Measurements from ENCODE around the gene RHOF. TPM values are rescaled to one million over a fixed set of nuclear protein-coding genes. Genes with fewer than 3 reads are reported as not detected.

RHOF gene
- total and polyA plus RNA-seq, 11 donors, result 18.8 to 45.2 (median 25.7) TPM

DNA sequence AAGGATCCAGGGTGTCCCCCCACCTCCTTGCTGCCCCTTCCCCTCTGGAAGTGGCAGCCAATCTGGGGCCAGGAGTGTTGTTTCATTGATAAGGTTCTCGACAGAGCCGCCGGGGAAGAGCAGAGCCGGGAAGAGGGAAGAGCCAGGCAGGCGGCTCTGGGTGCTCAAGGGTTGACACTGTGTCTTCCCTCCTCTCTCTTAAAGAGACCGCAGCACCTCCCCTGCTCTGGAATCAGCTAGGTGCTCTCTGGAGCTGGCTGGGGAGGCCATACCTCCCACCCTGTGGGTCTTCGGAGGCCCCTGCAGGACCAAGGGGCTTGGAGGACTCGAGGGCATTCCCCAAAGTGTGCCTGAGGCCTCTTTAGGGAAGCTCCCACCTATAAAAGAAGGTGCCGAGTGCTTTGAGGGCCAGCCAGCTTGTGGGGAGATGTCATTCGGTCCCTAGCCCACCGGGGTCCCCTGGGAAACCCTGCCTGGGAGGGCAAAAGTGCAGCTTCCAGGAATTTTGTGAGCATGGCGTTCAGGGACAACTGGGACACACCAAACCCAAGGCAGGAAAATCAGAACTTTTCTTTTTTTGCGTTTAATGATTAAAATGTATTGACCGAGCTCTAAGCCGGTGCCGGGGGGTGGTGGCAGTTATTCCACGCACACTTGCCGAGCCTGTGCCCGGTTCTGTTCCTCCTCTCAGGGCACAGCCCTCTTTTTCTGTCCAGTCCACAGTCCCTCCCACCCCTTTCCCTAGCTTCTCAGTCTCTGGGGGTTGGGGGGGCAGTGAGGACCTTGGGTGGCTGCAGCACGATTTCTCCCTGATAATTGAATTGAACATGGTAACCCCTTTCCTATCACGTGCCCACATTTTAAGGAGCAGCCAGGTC, 13.3 kb upstream of the RHOF start:
- H3K9me3 ChIP-seq, result no peaks in the 10 kb centered on the region
- ATAC-seq (peak in 1 of 4 donors; percentile 8), DNase-seq (peak in 3 of 5 donors; percentile 21 to 51 (median 30))
- peak overlapping the region in 8 of 12 donors; percentile 41 to 100 (median 100) for H3K27ac ChIP-seq
- H3K4me1 ChIP-seq, result peaks cover 5 to 62% (median 37%) of the 10 kb centered on the region in 12 donors
- intact Hi-C loops (cut with DNase I), result no loop called here
- TF ChIP-seq, protein P1, sequence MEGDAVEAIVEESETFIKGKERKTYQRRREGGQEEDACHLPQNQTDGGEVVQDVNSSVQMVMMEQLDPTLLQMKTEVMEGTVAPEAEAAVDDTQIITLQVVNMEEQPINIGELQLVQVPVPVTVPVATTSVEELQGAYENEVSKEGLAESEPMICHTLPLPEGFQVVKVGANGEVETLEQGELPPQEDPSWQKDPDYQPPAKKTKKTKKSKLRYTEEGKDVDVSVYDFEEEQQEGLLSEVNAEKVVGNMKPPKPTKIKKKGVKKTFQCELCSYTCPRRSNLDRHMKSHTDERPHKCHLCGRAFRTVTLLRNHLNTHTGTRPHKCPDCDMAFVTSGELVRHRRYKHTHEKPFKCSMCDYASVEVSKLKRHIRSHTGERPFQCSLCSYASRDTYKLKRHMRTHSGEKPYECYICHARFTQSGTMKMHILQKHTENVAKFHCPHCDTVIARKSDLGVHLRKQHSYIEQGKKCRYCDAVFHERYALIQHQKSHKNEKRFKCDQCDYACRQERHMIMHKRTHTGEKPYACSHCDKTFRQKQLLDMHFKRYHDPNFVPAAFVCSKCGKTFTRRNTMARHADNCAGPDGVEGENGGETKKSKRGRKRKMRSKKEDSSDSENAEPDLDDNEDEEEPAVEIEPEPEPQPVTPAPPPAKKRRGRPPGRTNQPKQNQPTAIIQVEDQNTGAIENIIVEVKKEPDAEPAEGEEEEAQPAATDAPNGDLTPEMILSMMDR (IDR thresholded peaks at IDR 0.05), result no peak
- TF ChIP-seq POLR2A (IDR thresholded peaks at IDR 0.05), result no peak
- H3K4me3 ChIP-seq, result peak overlapping the region in 11 of 12 donors; percentile 64 to 89 (median 77)
- H3K36me3 ChIP-seq, result peaks cover 0 to 44% (median 34%) of the 10 kb centered on the region in 9 donors
- no peaks in the 10 kb centered on the region for H3K27me3 ChIP-seq
- WGBS, 4 donors, result 29 to 38% (median 34%) methylated on average over 19 to 21 of the region's 21 CpGs

DNA sequence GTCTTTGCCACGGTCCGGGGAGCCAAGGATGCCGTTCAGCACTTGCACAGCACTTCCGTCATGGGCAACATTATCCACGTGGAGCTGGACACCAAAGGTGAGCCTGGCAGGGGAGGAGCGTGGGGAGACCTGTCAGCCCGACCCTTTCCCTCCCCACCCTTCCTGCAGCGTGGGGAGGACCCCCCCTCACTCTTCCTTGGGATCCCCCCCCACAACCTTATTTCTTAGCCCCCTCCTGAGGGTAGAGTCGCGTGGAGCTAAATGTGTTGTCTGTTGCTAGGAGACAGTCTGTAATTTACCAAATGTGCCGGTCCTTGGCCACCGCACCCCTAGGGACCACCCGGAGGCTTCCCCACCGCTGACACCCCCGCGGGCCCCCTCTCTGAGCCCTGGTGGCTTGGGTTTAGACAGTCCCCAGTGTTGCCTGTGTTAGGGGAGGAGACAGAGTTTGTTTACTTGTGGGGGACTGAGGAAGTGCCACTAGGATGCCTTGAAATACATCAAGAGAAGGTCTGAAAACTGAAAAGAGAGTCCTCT, 12.6 kb upstream of the RHOF start:
- WGBS, 4 donors, result 4 to 9% (median 5%) methylated on average over 13 to 16 of the region's 16 CpGs
- Histone ChIP-seq H3K4me3 (peak overlapping the region in 11 of 12 donors; percentile 64 to 89 (median 77)), H3K27ac (peak overlapping the region in 9 of 12 donors; percentile 41 to 100 (median 100)), H3K36me3 (peaks cover 0 to 44% (median 34%) of the 10 kb centered on the region in 9 donors), H3K27me3 (no peaks in the 10 kb centered on the region), H3K4me1 (peaks cover 5 to 59% (median 30%) of the 10 kb centered on the region in 12 donors), H3K9me3 (no peaks in the 10 kb centered on the region)
- TF ChIP-seq, protein P1 (IDR thresholded peaks at IDR 0.05), result no peak
- no peak for TF ChIP-seq POLR2A (IDR thresholded peaks at IDR 0.05)
- DNase-seq (peak in 2 of 5 donors; percentile 23 to 58), ATAC-seq (no peak)
- intact Hi-C loops (cut with DNase I), result no loop called here

DNA sequence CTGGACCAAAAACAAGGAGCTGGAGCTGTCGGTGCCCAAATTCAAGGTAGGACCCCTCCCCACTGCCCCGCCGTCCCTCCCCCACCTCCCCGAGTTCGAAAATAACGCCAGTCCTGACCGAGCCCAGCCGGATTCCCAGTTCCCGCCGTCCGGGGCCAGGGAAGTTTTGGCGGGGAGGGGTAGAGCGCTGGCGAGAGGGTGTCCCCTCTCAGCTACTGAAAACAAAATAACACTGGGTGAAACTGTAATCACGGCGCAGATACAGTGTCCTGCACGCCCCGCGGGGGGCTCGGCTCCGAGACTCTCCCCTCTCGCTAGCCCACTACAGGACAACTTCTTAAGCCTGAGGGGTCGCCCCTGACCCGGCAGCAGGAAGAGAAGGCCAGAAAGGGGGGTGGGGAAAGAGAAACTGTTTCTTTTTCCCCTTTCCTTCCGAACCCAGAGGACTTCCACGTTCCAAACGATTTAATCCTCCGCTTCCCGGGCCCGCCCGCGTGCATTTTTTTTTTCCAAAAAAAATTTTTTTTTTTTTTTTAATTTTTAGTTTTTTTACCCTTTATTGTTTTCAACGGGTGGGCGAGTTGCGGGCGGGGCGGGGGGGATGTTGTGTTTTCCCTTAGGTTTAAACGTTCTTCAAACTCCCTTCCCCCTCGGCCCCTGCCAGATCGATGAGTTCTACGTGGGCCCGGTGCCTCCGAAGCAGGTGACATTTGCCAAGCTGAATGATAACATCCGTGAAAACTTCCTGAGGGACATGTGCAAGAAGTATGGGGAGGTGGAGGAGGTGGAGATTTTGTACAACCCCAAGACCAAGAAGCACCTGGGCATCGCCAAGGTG, 11.9 kb upstream of the RHOF start:
- TF ChIP-seq, protein P1 (IDR thresholded peaks at IDR 0.05), result no peak
- no peak for TF ChIP-seq POLR2A (IDR thresholded peaks at IDR 0.05)
- ATAC-seq, result no peak
- peak in 2 of 5 donors; percentile 19 to 60 for DNase-seq
- Histone ChIP-seq H3K27me3 (no peaks in the 10 kb centered on the region), H3K9me3 (no peaks in the 10 kb centered on the region), H3K27ac (peak overlapping the region; percentile 90 to 100 (median 100)), H3K4me1 (peaks cover 5 to 52% (median 24%) of the 10 kb centered on the region in 12 donors), H3K4me3 (peak overlapping the region; percentile 64 to 89 (median 76)), H3K36me3 (peaks cover 0 to 38% (median 31%) of the 10 kb centered on the region in 9 donors)
- intact Hi-C loops (cut with DNase I), result no loop called here
- WGBS, 4 donors, result 1 to 3% (median 2%) methylated on average over 37 to 45 of the region's 45 CpGs

Data from heart left ventricle (tissue), 16 donors.